Amniotic epithelial cell (primary cell): ENCODE results near the gene SSPN.
"Not testable (repeated sequence)": the region's sequence is repeated elsewhere in the genome, so short reads cannot be mapped to it uniquely, and the experiment has no call there.

ENCODE experiments used
- DNase-seq: peaks from one replicate; pipeline ENCODE4 v3.0.0-alpha.2; 2010; ENCODE audit warnings: low read depth

Gene SSPN

DNA sequence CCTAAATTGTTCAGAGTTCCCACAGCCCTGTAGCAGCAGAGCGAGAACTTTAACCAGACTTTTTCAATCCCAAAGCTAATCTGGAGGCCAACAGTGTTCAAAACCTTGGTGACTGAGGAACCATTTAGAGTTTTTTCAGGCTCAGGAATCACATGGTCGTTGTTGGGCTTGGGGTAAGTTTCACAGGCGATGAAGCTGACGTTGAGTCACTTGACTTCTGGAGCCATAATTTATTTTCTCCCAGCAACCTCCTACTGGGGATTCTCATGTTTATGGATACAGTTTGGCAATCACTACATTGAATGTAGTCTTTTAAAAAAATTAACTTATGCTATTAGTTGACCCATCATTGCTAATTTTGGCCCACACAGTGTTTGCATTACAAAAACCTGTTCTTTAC lies 34.5 kb downstream of the SSPN start:
- DNase-seq: peak; percentile 18

- DNase-seq: no peak
Measured at GRCh38 chr12:26231470-26231869, 36.1 kb downstream of the SSPN start.

- peak; percentile 30 for DNase-seq
Measured at GRCh38 chr12:26231921-26232320, 36.5 kb downstream of the SSPN start.

DNA sequence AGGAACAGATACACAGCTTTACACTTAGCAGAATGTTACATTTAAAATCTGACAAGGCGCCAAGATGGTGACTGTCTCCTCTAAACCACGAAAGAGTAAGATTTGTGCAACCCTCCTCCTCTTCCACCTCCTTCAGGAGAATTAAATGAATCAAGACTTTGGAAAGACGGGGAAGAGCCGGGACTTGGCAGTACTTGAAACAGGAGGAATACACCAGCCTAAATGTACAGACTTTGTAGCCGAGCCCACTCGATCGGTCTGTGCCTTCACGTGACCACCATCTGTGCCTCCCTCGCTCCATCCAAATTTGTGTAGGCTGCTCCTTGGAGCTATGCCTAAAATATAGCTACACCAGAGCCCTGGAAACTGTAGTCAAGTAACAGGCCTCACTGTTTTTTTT lies 38.3 kb downstream of the SSPN start:
- DNase-seq: peak; percentile 36

DNA sequence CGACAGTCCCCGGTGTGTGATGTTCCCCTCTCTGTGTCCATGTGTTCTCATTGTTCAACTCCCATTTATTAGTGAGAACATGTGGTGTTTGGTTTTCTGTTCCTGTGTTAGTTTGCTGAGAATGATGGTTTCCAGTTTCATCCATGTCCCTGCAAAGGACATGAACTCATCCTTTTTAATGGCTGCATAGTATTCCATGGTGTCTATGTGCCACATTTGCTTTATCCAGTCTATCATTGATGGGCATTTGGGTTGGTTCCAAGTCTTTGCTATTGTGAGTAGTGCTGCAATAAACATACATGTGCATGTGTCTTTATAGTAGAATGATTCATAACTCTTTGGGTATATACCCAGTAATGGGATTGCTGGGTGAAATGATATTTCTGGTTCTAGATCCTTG lies 40.1 kb downstream of the SSPN start:
- DNase-seq: not testable (repeated sequence)

- DNase-seq: peak; percentile 29
Measured at GRCh38 chr12:26238341-26239121, 43.2 kb downstream of the SSPN start.

GRCh38 chr12:26239122-26239851 lies 43.9 kb downstream of the SSPN start:
- DNase-seq: peak; percentile 97

DNA sequence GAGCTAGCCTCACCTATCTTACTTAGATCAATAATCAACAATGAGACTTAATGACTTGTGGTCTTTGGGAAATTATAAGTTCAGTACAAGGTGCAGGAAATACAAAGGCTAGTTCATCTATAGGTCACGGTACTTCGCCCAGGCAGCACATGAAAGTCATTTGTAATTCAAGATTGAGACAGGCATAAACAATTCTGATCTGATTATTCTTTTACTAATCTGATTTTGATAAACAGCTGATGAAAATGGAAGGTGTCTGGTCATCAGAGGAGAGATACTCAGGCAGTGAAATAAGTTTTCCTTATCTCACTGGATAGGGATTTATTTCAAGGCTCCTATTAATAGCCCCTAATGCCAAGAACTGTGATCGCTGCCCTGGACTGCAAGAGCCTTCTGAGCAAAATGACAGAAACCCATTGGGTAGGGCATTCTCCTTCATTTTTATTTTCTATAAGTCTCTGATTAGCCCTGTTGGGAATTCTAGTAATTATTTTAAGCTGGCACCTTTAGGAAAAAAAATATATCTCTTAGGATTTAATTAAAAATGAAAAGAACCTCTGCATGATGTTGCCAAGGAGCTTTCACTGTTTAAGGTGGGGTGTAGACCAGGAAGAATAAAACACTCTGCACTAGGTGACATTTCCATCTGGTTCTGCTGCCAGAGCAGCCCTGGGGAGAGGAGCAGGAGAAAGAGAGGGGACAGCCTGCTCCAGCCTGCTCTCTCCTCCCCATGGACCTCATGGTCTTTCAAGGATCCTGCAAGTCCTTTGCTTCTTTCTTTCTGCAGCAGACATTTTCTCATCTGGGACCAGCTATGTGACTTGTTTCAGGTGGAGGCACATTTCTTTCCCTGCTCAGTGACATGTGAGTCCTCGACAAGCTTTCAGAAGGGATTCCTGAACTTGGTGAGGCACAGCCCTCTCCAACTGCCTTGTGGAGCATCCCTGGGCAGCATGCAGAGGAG lies 44.8 kb downstream of the SSPN start:
- peak; percentile 45 for DNase-seq

DNA sequence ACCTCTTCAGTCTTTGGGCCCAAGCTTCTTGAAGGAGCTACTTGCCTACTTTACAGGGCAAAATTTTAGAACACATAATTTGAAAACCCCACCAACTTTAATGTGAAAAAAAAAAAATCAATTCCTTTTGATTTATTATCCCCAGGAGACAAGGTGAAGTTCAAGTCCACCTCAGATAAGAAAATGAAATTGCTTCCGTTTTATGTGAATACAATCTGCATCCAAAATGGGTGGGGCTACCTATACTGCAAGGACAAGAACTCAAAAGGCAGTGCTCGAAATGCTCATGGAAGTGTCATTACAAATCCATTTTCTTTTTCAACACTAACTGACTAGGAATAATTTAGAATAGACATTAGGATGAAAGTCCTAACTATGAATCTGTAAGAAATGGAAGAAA lies 45.7 kb downstream of the SSPN start:
- no peak for DNase-seq

- DNase-seq: no peak
Measured at GRCh38 chr12:26242683-26243082, 47.3 kb downstream of the SSPN start.

GRCh38 chr12:26244503-26244902 lies 49.1 kb downstream of the SSPN start:
- no peak for DNase-seq

GRCh38 chr12:26245175-26245942 lies 50.0 kb downstream of the SSPN start:
- DNase-seq: no peak

DNA sequence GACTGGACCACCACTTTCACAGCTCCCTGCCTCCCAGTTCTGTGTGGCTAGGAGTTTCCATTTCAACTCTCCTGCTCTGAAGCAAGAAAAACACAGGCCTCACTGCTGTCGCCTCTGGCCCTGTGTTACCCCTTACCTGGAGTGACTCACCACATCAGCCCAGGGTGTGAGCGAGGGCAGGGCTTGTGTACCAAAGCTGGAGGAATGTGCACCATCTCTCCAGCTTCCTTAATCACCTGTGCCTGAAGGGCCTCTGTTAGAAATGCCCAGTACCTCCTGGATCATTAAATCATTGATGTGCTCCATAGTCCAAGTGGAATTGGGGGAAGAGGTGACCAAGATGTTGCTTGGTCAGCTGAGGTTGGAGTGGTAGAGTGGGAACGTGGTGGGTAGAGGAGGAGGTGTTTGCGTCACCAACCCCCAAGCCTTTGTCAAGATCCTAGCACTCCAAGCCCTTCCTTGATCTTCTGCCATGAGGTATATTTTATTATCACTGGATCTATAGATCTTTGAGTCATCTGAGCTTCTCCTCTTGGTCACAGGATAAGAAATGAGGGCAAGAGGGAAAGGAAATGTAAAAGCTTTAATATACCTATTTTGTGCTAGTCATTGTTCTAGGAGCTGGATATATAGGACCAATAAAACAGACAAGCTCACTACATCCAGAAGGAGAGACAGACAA lies 51.3 kb downstream of the SSPN start:
- DNase-seq: no peak

GRCh38 chr12:26247873-26248272 lies 52.5 kb downstream of the SSPN start:
- no peak for DNase-seq

DNA sequence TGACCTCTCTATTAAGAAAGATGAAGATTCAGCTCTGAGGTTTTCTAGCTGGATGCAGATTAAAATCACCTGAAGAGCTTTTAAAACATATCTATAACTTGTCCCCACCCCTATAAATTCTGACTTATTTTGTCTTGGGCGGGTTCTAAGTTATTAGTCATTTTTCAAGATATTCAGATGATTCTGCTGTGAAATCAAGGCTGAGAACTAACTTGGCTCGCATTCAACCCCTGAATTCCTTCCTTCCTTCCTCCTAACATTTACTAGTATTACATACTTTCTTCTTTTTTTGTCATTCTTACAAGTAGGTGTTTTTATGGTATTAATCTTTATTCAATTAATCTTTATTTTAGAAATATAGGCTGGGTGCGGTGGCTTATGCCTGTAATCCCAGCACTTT lies 55.4 kb downstream of the SSPN start:
- no peak for DNase-seq

DNA sequence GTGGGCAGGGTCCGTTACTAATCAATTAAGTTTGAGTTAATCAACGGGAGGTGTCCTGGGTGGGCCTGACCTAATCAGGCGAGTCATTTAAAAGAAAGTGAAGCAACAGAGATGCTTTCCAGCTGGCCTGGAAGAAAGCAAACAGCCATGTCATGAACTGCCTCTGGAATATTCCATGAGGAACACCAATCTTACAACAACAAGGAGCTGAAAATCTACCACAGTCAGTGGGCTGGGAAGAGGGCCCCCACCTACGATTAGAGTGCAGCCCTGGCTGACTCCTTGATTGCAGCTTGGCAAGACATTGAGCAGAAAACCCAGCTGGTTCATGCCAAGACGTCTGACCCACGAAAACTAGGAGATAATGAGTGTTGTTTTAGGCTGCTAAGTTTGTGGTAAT lies 56.2 kb downstream of the SSPN start:
- DNase-seq: peak; percentile 39

GRCh38 chr12:26252946-26253345 lies 57.6 kb downstream of the SSPN start:
- no peak for DNase-seq

DNA sequence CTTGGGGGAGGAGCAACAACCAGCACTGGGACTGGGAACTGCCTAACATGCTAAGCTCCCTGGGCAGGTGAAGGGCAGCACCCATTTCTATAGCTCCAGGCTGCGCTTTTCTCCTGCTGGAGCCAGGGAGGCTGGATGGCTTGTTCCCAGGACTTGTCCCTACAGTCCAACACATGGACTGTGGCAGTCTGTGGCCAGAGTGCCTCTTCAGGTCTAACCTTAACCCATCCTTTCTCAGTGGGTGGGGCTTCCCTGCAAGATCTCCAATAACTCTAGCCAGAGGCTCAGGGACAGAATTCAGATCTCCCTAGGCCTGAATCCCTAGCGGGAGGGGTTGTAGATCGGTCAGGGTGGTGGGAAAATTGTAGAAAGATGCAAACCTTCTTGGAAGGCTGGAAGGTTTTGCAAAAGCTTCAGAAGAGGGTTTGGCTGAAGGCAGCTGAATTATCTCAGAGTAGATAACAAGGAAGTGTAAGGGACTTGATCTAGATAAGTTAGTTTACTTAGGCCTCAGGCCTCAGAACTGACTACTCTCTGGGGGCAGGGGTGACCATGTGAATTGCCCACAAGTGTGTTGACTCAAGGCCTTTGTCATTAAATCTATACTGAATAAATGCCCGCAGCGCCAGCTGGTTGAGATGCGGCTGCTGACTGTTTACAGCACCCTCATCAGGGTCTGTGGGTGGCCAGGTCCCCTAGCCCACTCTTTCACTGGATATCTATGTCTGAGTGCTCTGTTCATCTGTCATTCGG lies 60.7 kb downstream of the SSPN start:
- DNase-seq: no peak

GRCh38 chr12:26264215-26264838 lies 69.0 kb downstream of the SSPN start:
- DNase-seq: peak; percentile 85

GRCh38 chr12:26265606-26266005 lies 70.2 kb downstream of the SSPN start:
- DNase-seq: no peak
